Dermis blood vessel endothelial cell (primary cell): ENCODE measurements around the gene FYTTD1. TPM values are rescaled to one million over a fixed set of nuclear protein-coding genes. Genes with fewer than 3 reads are reported as not detected.

Source experiments
- total RNA-seq: library from RNA; depleted of rRNA; stranded (reverse); fragments of >200 nt; gene quantifications from 2 replicates; pipeline ENCODE4 v1.2.3, GENCODE V29; 2014

Gene FYTTD1
- total RNA-seq, 1 donor from 2014 or later = 73.2 TPM

Other genes with a start within 250 kb of the FYTTD1 start
- gene BDH1, start 193.9 kb upstream of the FYTTD1 start, total RNA-seq = 4.4 and 7.2 TPM in 2 replicates
- gene RUBCN, start 13.0 kb upstream of the FYTTD1 start, total RNA-seq = 8.8 and 15.3 TPM in 2 replicates
- 82.4 and 154 TPM in 2 replicates for gene LRCH3, start 41.4 kb downstream of the FYTTD1 start, total RNA-seq
- gene RPL35A, start 200.3 kb downstream of the FYTTD1 start, total RNA-seq = 417 and 678 TPM in 2 replicates
- gene LMLN, start 210.3 kb downstream of the FYTTD1 start, total RNA-seq = 2.0 and 3.2 TPM in 2 replicates